K562 (cell line): ENCODE data around the gene BCAN. TPM values are rescaled to one million over a fixed set of nuclear protein-coding genes. Genes with fewer than 3 reads are reported as not detected.

ENCODE experiments used
- ATAC-seq: fragments of 200-7000 bp; cut with Tn5 transposase; 3 replicates; pipeline ENCODE4 v1.9.1; 2020; ENCODE audit warnings: moderate library complexity
- BruUV-seq: library from RNA; stranded (reverse); fragments of 400-500 nt; replicated peaks from 2 replicates; lab custom pipeline; 2021; lab: Mats Ljungman, UMichigan
- CTCF ChIA-PET: fragments of 300-600 bp; formaldehyde crosslinking; extraction: SDS; loops from one replicate; lab custom pipeline; 2021; ENCODE audit warnings: low intra/inter-chr PET ratio; lab: Yijun Ruan, JAX
- POLR2A ChIA-PET: fragments of 300-600, 350-650 bp; sonication (Branson Sonifier 250); formaldehyde crosslinking; extraction: SDS; loops from one replicate; lab custom pipeline; 2021; ENCODE audit warnings: antibody characterized with exemption, inconsistent platforms; lab: Yijun Ruan, JAX
- DNase-seq, 4 experiments: peaks; one replicate each; pipeline versions ENCODE4 v3.0.0 to v3.0.0-alpha.2; 2011 to 2018; ENCODE audit warnings: low spot score in 3 of 4, mixed read lengths in 3 of 4; ENCODE audit errors: extremely low read depth in 1 of 4
- FAIRE-seq: peaks from 2 replicates; lab custom pipeline; 2011; peaks lifted over from hg19 to GRCh38; lab: Jason Lieb, UNC
- H2AFZ ChIP-seq: 2 replicates; pipeline ENCODE4 v1.6.0; 2011; ENCODE audit warnings: low read depth, low read length, control low read depth, inconsistent platforms
- H3K27ac ChIP-seq: fragments of 200-600 bp; 3 replicates; pipeline ENCODE4 v1.8.0; 2011; ENCODE audit warnings: low read depth, mild to moderate bottlenecking, control low read depth, inconsistent platforms, low read length, moderate library complexity, mixed read lengths; ENCODE audit errors: extremely low read depth
- H3K27me3 ChIP-seq, 2 experiments: fragments of 300-600 bp in 1 of 2; 2 replicates in 1 of 2; 3 replicates in 1 of 2; pipeline versions ENCODE4 v1.6.0 to v1.8.0; 2011; ENCODE audit warnings: inconsistent platforms in 2 of 2, low read length in 2 of 2, mild to moderate bottlenecking in 1 of 2, mixed read lengths in 1 of 2, moderate library complexity in 1 of 2; ENCODE audit not compliant: control insufficient read depth in 2 of 2, insufficient read depth in 2 of 2
- H3K36me3 ChIP-seq: fragments of 300-600 bp; 3 replicates; pipeline ENCODE4 v1.8.0; 2011; ENCODE audit warnings: mild to moderate bottlenecking, low read length, inconsistent platforms; ENCODE audit not compliant: control insufficient read depth, insufficient read depth
- H3K4me1 ChIP-seq, 2 experiments: fragments of 200-600 bp in 1 of 2; replicated peaks in 1 of 2; 2 replicates in 1 of 2; 3 replicates in 1 of 2; pipeline versions ENCODE4 v1.5.1 to v1.8.0; 2011; ENCODE audit warnings: inconsistent platforms in 2 of 2, low read length in 2 of 2, mild to moderate bottlenecking in 1 of 2, mixed read lengths in 1 of 2, moderate library complexity in 1 of 2; ENCODE audit not compliant: control insufficient read depth in 2 of 2, insufficient read depth in 2 of 2
- H3K4me2 ChIP-seq: 2 replicates; pipeline ENCODE4 v1.6.1; 2011; ENCODE audit warnings: low read length, control low read depth, inconsistent platforms, mixed read lengths; ENCODE audit not compliant: insufficient read depth
- H3K4me3 ChIP-seq: fragments of 200-600 bp; sonication (generic), shearing (Covaris generic); 2 replicates; pipeline ENCODE4 v1.5.1; 2016; ENCODE audit warnings: control low read depth, inconsistent platforms
- H3K79me2 ChIP-seq: fragments of 200-600 bp; 3 replicates; pipeline ENCODE4 v1.8.0; 2011; ENCODE audit warnings: low read length, inconsistent platforms; ENCODE audit not compliant: control insufficient read depth, insufficient read depth
- H3K9ac ChIP-seq, 2 experiments: 2 replicates each; pipeline versions ENCODE4 v1.6.0 to v1.6.1; 2011; ENCODE audit warnings: low read depth in 2 of 2, low read length in 2 of 2, control low read depth in 1 of 2, inconsistent platforms in 1 of 2, mild to moderate bottlenecking in 1 of 2, mixed read lengths in 1 of 2; ENCODE audit not compliant: insufficient read depth in 1 of 2
- H3K9me1 ChIP-seq: one replicate; pipeline ENCODE4 v1.6.0; 2011; ENCODE audit warnings: inconsistent platforms, mild to moderate bottlenecking, low read length, moderate library complexity; ENCODE audit not compliant: control insufficient read depth, insufficient read depth
- H3K9me3 ChIP-seq: replicated peaks from 2 replicates; pipeline ENCODE4 v1.5.1; 2011; ENCODE audit warnings: low read depth, low read length, inconsistent platforms; ENCODE audit not compliant: control insufficient read depth, insufficient read depth
- H4K20me1 ChIP-seq: replicated peaks from 2 replicates; pipeline ENCODE4 v1.6.1; 2011; ENCODE audit warnings: low read length, inconsistent platforms, mixed read lengths; ENCODE audit not compliant: control insufficient read depth, insufficient read depth
- ARHGAP35 ChIP-seq: fragments of 450-650 bp; IDR thresholded peaks from 2 replicates; pipeline ENCODE4 v1.6.1; 2018; ENCODE audit not compliant: partially characterized antibody
- ATF7 ChIP-seq: fragments of 450-650 bp; IDR thresholded peaks from 2 replicates; pipeline ENCODE4 v1.7.1; 2014; ENCODE audit warnings: mild to moderate bottlenecking, moderate library complexity
- CTBP1 ChIP-seq: fragments of 450-650 bp; IDR thresholded peaks from 2 replicates; pipeline ENCODE4 v1.6.1; 2016; ENCODE audit warnings: borderline replicate concordance
- DLX4 ChIP-seq: fragments of 250-450 bp; sonication (Bioruptor Pico); IDR thresholded peaks from 2 replicates; pipeline ENCODE4 v1.6.1; 2021; ENCODE audit warnings: mild to moderate bottlenecking
- FUS ChIP-seq: fragments of 200-400 bp; formaldehyde crosslinking; optimal IDR thresholded peaks from 2 replicates; pipeline ENCODE3; 2017; ENCODE audit warnings: low read depth, low read length
- JUND ChIP-seq, 2 experiments: IDR thresholded peaks; 2 replicates in 1 of 2; 3 replicates in 1 of 2; pipeline ENCODE4 v1.6.1; 2011; ENCODE audit warnings: borderline replicate concordance in 2 of 2, low read depth in 2 of 2, low read length in 2 of 2, improper control_type of control experiment in 1 of 2, missing biosample characterization in 1 of 2, missing genetic modification characterization in 1 of 2, missing genetic modification reagents in 1 of 2
- KAT8 ChIP-seq: fragments of 450-650 bp; IDR thresholded peaks from 2 replicates; pipeline ENCODE4 v1.6.1; 2016; ENCODE audit warnings: low read depth, mild to moderate bottlenecking
- PKNOX1 ChIP-seq: fragments of 450-650 bp; IDR thresholded peaks from 2 replicates; pipeline ENCODE4 v1.6.1; 2016
- REST ChIP-seq, 2 experiments: fragments of 450-650 bp; formaldehyde crosslinking in 1 of 2; IDR thresholded peaks; 2 replicates each; pipeline versions ENCODE4 v1.4.0 to v1.6.1; 2014 to 2020; ENCODE audit warnings: mild to moderate bottlenecking in 2 of 2, borderline replicate concordance in 1 of 2, low read depth in 1 of 2
- SMC3 ChIP-seq: conservative IDR thresholded peaks from 2 replicates; pipeline ENCODE4 v1.6.1; 2011; ENCODE audit warnings: low read depth, low read length, improper control_type of control experiment; ENCODE audit not compliant: insufficient read depth
- WGBS: fragments of 100-300 bp; shearing (Covaris generic); methylation state at CpG from one replicate; pipeline ENCODE4 v1.1.6; 2016; ENCODE audit warnings: low coverage, mixed read lengths; ENCODE audit not compliant: insufficient coverage; ENCODE audit errors: missing lambda C conversion rate; 5-methylcytosine and 5-hydroxymethylcytosine counted together
- in situ Hi-C: fragments of 300-500 bp; cut with MboI; formaldehyde crosslinking; loops from 4 replicates; pipeline ENCODE4 v1.15.0; 2018; ENCODE audit warnings: inconsistent platforms, mixed read lengths
- intact Hi-C: fragments of 100-400 bp; cut with micrococcal nuclease; formaldehyde crosslinking; loops from 2 replicates; pipeline ENCODE4 v1.14.2; 2022
- polyA plus RNA-seq, 8 experiments: library from polyadenylated mRNA; depleted of rRNA in 4 of 8; stranded (reverse) in 5 of 8; unstranded in 3 of 8; fragments of >200 nt; fragmentation: Nextera tagmentation in 2 of 8; fragmentation: Illumina TruSeq in 1 of 8; extraction: Ambion mirVana in 2 of 8; extraction: Trizol in 1 of 8; gene quantifications; 2 replicates each; pipeline versions ENCODE4 v1.2.1 to v1.2.3, GENCODE V29; 2011 to 2014; ENCODE audit warnings: inconsistent platforms in 1 of 8, missing spikeins in 1 of 8
- total RNA-seq, 7 experiments: library from RNA; depleted of rRNA in 6 of 7; stranded (reverse); fragments of >200 nt in 6 of 7; fragmentation: Illumina TruSeq in 2 of 7; extraction: Trizol in 2 of 7; gene quantifications; 2 replicates each; pipeline versions ENCODE4 v1.2.1 to v1.2.3, GENCODE V29; 2011 to 2021; ENCODE audit warnings: low replicate concordance in 1 of 7

BCAN gene
- total and polyA plus RNA-seq, 9 of the 15 experiments (the other 6 are each of a cell fraction or from before 2014, with no cell fraction given), result 0.04 to 0.33 (median 0.14) TPM; not detected in 5

- CTCF ChIA-PET, result interaction anchor here (0.6 to 3.1 kb wide), 14 partner anchors 20 to 225 kb away, joined by 3 to 77 read pairs (median 5); partner anchors contain the start of gene MEF2D
- Histone ChIP-seq H4K20me1 (no peaks in the 10 kb centered on the region), H3K79me2 (no peaks in the 10 kb centered on the region), H3K9me3 (no peaks in the 10 kb centered on the region), H3K36me3 (no peaks in the 10 kb centered on the region), H3K27ac (no peak overlapping the region), H3K4me3 (no peak overlapping the region), H3K9me1 (no peaks in the 10 kb centered on the region), H2AFZ (no peak overlapping the region), H3K27me3 (no peaks in the 10 kb centered on the region), H3K4me1 (peaks cover 0 to 2% of the 10 kb centered on the region in 2 experiments; a peak in 2 of 5 replicates), H3K9ac (no peak overlapping the region), H3K4me2 (no peak overlapping the region)
- POLR2A ChIA-PET, result interaction anchor here (0.6 to 1.2 kb wide), 6 partner anchors 13 to 151 kb away, joined by 3 to 6 read pairs (median 4); partner anchors contain the start of gene NAXE
- FAIRE-seq, result peak; percentile 98
- no TSS peak for BruUV-seq
- WGBS, result 12% methylated on average over 7 of the region's 7 CpGs
- in situ Hi-C loops, result no loop called here
- ATAC-seq, result peak; percentile 98
- DNase-seq, result peak; percentile 49 to 80 (median 61)
- intact Hi-C loops, result loop anchor here (1.0 to 2.0 kb wide), 3 partner anchors 24 to 225 kb away; no protein-coding TSS in a partner anchor
- TF ChIP-seq CTBP1, result peak; percentile 77
- TF ChIP-seq KAT8, result no peak
- peak; percentile 78 for TF ChIP-seq REST (IDR thresholded peaks at IDR 0.05; ENCODE audit: borderline replicate concordance)
- no peak for TF ChIP-seq REST (CRISPR knock-in tag; IDR thresholded peaks at IDR 0.05; ENCODE audit: low read depth)
- TF ChIP-seq FUS, result no peak
- peak; percentile 84 for TF ChIP-seq SMC3
- no peak for TF ChIP-seq PKNOX1
- TF ChIP-seq ARHGAP35, result no peak
- TF ChIP-seq JUND (IDR thresholded peaks at IDR 0.05; ENCODE audit: borderline replicate concordance, low read depth, low read length), result peak; percentile 45; the same call in 1 of the 2 replicates
- TF ChIP-seq JUND (tag; IDR thresholded peaks at IDR 0.05; ENCODE audit: borderline replicate concordance, low read depth, low read length), result no peak
- no peak for TF ChIP-seq DLX4 (CRISPR knock-in tag)
- TF ChIP-seq ATF7, result 0 out of 2 replicates have a peak, but pooled peaks have one; percentile 40
These were observed 33.8 kb upstream of the BCAN start for GRCh38 chr1:156608036-156608674.
